ENCODE measurements around the gene APBA1.
A peak's percentile ranks its signal among the peaks of the same experiment; 100 is the strongest.

APBA1 gene

DNA sequence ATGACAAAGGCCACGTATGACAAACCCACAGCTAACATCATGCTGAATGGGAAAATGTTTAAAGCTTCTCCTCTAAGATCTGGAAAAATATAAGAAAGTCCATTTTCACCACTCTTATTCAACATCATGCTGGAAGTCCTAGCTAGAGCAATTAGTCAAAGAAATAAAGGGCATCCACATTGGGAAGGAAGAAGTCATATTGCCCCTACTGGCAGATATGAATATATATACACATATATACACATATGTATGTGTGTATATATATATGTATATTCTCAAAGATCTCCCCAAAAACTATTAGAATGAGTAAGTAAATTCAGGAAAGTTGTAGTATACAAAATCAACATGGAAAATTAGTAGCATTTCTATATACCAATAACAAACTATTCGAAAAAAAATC, 17.1 kb downstream of the APBA1 start:
- no peak for DNase-seq

- DNase-seq = no peak
These were observed 18.9 kb downstream of the APBA1 start for GRCh38 chr9:69653261-69653660.

DNA sequence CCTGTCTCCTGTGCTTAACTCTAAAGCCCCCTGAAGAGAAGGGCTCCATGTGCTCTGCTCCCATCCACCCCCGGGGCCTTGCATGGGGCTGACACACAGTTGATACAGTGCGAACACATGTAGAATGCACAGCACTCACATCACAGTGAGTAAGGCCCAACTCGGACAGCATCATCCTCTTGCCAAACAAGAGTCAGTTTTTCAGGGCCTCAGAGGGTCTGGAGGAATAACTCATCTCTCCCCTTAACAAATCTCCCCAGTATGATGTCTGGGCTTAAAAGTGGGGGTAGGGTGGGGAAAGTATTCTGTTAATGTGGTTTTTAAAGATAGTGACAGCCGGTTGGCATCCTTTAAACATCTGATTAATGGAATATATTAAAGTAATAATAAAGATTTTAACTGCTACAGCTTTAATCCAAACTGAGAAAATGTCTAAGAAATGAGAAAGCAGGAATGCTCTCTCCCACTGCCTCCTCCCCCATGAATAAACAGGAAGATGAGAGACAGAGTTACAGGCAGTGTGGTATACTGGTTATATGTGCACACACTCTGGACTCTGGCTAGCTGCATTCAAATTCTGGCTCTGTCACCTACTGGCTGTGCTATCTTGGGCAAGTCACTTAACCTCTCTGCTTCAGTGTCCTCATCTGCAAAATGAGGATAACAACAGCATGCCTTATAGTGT, 22.5 kb downstream of the APBA1 start:
- no peak for DNase-seq

- DNase-seq = no peak
These were observed 24.4 kb downstream of the APBA1 start for GRCh38 chr9:69647804-69648203.

DNA sequence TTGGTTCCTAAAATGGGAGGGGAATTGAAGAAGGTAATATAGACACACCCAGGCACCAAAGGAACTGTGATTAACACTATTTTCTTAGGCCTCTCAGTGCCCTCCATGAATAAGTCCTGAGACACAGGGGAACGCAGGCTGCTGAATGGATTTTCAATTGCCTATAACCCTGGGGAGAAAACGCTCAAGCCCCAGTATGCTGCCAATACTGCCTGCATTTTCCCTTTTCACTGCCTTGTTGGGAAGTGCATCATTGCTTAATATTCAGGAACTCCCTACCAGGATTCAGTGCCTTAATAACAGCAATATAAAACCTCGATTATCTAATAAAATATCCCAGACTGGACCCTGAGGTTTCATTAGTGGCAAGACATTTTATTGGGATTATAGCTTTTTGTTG, 25.4 kb downstream of the APBA1 start:
- DNase-seq = no peak

DNA sequence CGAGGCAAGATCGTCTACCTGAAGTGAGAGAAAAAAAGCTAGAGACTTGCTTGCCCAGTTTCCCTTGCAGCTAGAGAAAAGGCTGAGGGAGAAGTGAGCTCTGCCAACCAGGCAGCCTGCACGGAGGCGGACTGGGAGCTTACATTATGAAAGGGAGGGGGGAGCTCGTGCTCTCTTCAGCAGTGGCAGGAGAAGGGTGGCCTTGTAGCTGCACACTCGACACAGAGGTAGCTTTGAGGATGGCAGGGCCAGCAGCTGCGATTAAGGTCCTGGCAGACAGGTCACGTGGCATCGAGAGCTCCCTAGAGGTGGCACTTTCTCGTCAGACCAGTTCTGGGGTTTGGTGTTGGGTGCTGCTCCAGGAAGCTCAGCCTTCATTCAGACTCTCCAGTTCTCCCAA, 26.7 kb downstream of the APBA1 start:
- DNase-seq = peak; percentile 1

GRCh38 chr9:69643098-69643497, 29.1 kb downstream of the APBA1 start:
- no peak for DNase-seq

GRCh38 chr9:69637817-69638200, 34.4 kb downstream of the APBA1 start:
- DNase-seq = no peak

- no peak for DNase-seq
These were observed 34.9 kb downstream of the APBA1 start for GRCh38 chr9:69637193-69637816.

DNA sequence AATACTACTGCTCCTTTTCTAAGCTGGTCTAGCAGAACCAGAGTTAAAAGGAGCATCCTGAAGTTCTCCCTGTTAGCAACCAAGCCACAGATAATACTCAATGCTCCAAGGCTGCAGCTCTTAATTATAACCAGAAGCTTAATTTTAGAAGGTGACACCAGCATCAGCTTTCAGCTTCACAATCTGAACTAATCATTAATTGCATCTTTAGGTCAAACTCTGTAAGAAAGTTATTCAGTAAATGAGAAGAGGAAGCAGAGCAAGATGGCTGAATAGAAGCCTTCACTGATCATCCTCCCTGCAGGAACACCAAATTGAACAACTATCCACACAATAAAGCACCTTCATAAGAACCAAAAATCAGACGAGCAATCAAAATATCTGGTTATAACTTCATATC, 38.5 kb downstream of the APBA1 start:
- DNase-seq = no peak

- DNase-seq = no peak
These were observed 39.4 kb downstream of the APBA1 start for GRCh38 chr9:69632768-69633167.

DNA sequence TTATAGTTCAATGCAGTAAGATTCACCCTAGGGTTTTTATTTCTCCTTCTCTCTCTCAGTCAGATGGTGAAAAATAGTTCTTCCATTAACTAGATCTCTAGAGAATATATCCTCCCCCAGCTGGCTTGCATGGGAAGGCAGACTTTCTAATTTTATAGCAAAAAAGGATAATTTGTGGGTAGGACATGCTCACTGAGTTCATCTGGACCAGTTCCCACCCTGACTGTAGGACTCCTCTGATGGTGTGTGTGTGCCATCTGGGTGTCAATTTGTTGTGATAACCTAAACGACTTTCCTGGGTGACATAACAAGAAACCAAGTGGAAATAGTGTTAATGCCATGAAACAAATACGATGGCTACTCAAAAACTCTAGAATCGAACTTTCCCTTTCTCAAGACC, 44.9 kb downstream of the APBA1 start:
- no peak for DNase-seq

GRCh38 chr9:69623276-69623675, 48.9 kb downstream of the APBA1 start:
- DNase-seq = no peak

DNA sequence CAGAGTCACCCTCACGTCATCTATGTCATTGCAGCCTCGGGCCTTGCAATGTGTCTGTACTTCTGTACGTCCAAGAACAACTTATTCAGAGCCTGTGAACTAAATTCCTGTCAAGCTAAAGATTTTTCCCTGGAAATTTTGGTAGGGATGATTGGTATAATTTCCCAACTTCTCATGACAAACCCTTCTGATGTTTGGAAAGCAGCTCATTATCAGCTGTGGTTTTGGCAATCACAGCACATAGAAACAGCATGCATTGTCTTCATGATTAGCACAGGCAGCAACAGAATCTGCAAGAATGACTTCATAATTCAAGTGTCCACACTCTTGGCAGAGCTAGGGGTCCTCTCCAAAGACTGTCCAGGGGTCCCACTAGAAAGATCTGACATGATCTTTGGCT, 49.5 kb downstream of the APBA1 start:
- DNase-seq = no peak

GRCh38 chr9:69621730-69622460, 50.3 kb downstream of the APBA1 start:
- no peak for DNase-seq

DNA sequence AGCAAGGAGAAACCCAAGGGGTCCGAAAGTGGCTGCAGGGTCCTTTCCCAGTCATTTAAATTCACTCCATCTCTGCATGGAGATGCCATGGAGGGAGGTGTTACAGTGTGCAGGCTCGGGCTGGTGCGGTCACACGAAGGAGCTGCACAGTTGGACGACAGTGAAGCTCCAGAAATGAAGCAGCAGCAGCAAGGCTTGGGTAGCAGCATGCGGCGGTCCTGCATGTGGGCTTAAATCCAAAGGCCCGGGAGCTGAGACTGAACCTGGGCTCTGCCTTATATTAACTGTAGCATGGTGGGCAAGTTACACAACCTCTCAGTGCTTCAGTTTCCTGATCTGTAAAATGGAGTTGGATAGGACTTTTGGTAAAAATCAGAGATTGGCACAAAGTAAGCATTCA, 51.4 kb downstream of the APBA1 start:
- no peak for DNase-seq

DNA sequence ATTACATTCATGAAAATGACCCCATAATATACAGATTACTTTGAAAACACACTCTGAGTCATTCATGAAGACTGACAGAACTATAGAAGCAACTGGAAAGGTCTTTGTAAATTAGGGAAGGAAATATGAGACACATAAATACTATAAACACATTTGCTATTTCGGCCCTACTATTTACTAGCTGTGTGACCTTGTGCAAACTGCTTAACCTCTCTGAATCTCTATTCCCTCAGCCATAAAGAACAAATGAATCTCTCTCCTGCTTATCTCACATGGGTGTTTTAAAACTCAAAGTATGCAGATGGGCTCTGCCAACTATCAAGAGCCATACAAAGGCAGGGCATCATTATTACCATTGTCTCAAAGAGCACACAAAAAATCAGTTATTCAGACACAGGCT, 52.9 kb downstream of the APBA1 start:
- DNase-seq = no peak

- no peak for DNase-seq
These were observed 55.2 kb downstream of the APBA1 start for GRCh38 chr9:69617006-69617405.

GRCh38 chr9:69615880-69616279, 56.3 kb downstream of the APBA1 start:
- no peak for DNase-seq

DNA sequence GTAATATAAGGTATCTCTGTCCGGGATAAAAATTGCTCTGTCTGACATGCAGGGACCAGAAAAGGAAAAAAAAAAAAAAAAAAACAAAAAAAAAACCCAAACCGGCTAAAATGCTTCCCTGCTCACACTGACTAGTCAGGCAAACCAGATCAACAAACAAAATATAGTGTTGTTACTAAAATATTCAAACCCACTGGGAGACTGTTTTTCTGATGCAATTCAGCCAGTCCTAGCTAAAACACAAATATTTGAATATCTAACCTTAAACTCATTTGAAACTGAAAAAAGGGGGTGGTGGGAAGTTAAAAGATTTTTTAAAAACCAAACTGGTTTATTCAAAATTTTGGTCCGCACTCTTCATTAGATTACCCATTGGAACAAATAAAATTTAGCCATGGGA, 61.0 kb downstream of the APBA1 start:
- DNase-seq = no peak

- DNase-seq = no peak
These were observed 63.0 kb downstream of the APBA1 start for GRCh38 chr9:69609156-69609555.

- no peak for DNase-seq
These were observed 66.1 kb downstream of the APBA1 start for GRCh38 chr9:69606089-69606488.

- DNase-seq = peak; percentile 36
These were observed 66.8 kb downstream of the APBA1 start for GRCh38 chr9:69605406-69605805.

DNA sequence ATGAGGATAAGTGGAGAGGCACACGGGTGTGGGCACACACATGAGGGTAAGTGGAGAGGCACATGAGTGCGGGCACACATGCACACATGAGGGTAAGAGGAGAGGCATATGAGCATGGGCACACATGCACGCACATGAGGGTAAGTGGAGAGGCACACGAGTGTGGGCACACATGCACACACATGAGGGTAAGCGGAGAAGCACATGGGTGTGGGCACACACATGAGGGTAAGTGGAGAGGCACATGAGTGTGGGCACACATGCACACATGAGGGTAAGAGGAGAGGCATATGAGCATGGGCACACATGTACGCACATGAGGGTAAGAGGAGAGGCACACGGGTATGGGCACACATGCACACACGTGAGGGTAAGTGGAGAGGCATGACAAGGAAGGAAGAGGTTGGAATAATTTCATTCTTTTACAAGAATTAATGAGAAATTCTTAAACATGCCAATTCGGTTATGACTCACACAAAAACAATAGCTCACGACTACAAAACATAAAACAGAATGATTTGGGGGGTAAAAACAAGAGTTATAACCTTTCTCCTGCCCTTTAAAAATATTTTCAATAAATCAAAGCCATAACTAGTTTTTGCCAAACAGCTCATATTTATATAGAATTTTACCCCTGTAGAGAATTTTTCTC, 67.5 kb downstream of the APBA1 start:
- DNase-seq = no peak
